K562 (cell line): ENCODE data around the gene ZC3H18. TPM values are rescaled to one million over a fixed set of nuclear protein-coding genes. Genes with fewer than 3 reads are reported as not detected.

ENCODE experiments used
- ATAC-seq: fragments of 200-7000 bp; cut with Tn5 transposase; 3 replicates; pipeline ENCODE4 v1.9.1; 2020; ENCODE audit warnings: moderate library complexity
- BruUV-seq: library from RNA; stranded (reverse); fragments of 400-500 nt; replicated peaks from 2 replicates; lab custom pipeline; 2021; lab: Mats Ljungman, UMichigan
- CTCF ChIA-PET: fragments of 300-600 bp; formaldehyde crosslinking; extraction: SDS; loops from one replicate; lab custom pipeline; 2021; ENCODE audit warnings: low intra/inter-chr PET ratio; lab: Yijun Ruan, JAX
- POLR2A ChIA-PET: fragments of 300-600, 350-650 bp; sonication (Branson Sonifier 250); formaldehyde crosslinking; extraction: SDS; loops from one replicate; lab custom pipeline; 2021; ENCODE audit warnings: antibody characterized with exemption, inconsistent platforms; lab: Yijun Ruan, JAX
- DNase-seq, 4 experiments: peaks; one replicate each; pipeline versions ENCODE4 v3.0.0 to v3.0.0-alpha.2; 2011 to 2018; ENCODE audit warnings: low spot score in 3 of 4, mixed read lengths in 3 of 4; ENCODE audit errors: extremely low read depth in 1 of 4
- FAIRE-seq: peaks from 2 replicates; lab custom pipeline; 2011; peaks lifted over from hg19 to GRCh38; lab: Jason Lieb, UNC
- H2AFZ ChIP-seq: 2 replicates; pipeline ENCODE4 v1.6.0; 2011; ENCODE audit warnings: low read depth, low read length, control low read depth, inconsistent platforms
- H3K27ac ChIP-seq: fragments of 200-600 bp; 3 replicates; pipeline ENCODE4 v1.8.0; 2011; ENCODE audit warnings: low read depth, mild to moderate bottlenecking, control low read depth, inconsistent platforms, low read length, moderate library complexity, mixed read lengths; ENCODE audit errors: extremely low read depth
- H3K27me3 ChIP-seq, 2 experiments: fragments of 300-600 bp in 1 of 2; 2 replicates in 1 of 2; 3 replicates in 1 of 2; pipeline versions ENCODE4 v1.6.0 to v1.8.0; 2011; ENCODE audit warnings: inconsistent platforms in 2 of 2, low read length in 2 of 2, mild to moderate bottlenecking in 1 of 2, mixed read lengths in 1 of 2, moderate library complexity in 1 of 2; ENCODE audit not compliant: control insufficient read depth in 2 of 2, insufficient read depth in 2 of 2
- H3K36me3 ChIP-seq: fragments of 300-600 bp; 3 replicates; pipeline ENCODE4 v1.8.0; 2011; ENCODE audit warnings: mild to moderate bottlenecking, low read length, inconsistent platforms; ENCODE audit not compliant: control insufficient read depth, insufficient read depth
- H3K4me1 ChIP-seq, 2 experiments: fragments of 200-600 bp in 1 of 2; replicated peaks in 1 of 2; 2 replicates in 1 of 2; 3 replicates in 1 of 2; pipeline versions ENCODE4 v1.5.1 to v1.8.0; 2011; ENCODE audit warnings: inconsistent platforms in 2 of 2, low read length in 2 of 2, mild to moderate bottlenecking in 1 of 2, mixed read lengths in 1 of 2, moderate library complexity in 1 of 2; ENCODE audit not compliant: control insufficient read depth in 2 of 2, insufficient read depth in 2 of 2
- H3K4me2 ChIP-seq: 2 replicates; pipeline ENCODE4 v1.6.1; 2011; ENCODE audit warnings: low read length, control low read depth, inconsistent platforms, mixed read lengths; ENCODE audit not compliant: insufficient read depth
- H3K4me3 ChIP-seq: fragments of 200-600 bp; sonication (generic), shearing (Covaris generic); 2 replicates; pipeline ENCODE4 v1.5.1; 2016; ENCODE audit warnings: control low read depth, inconsistent platforms
- H3K79me2 ChIP-seq: fragments of 200-600 bp; 3 replicates; pipeline ENCODE4 v1.8.0; 2011; ENCODE audit warnings: low read length, inconsistent platforms; ENCODE audit not compliant: control insufficient read depth, insufficient read depth
- H3K9ac ChIP-seq, 2 experiments: 2 replicates each; pipeline versions ENCODE4 v1.6.0 to v1.6.1; 2011; ENCODE audit warnings: low read depth in 2 of 2, low read length in 2 of 2, control low read depth in 1 of 2, inconsistent platforms in 1 of 2, mild to moderate bottlenecking in 1 of 2, mixed read lengths in 1 of 2; ENCODE audit not compliant: insufficient read depth in 1 of 2
- H3K9me1 ChIP-seq: one replicate; pipeline ENCODE4 v1.6.0; 2011; ENCODE audit warnings: inconsistent platforms, mild to moderate bottlenecking, low read length, moderate library complexity; ENCODE audit not compliant: control insufficient read depth, insufficient read depth
- H3K9me3 ChIP-seq: replicated peaks from 2 replicates; pipeline ENCODE4 v1.5.1; 2011; ENCODE audit warnings: low read depth, low read length, inconsistent platforms; ENCODE audit not compliant: control insufficient read depth, insufficient read depth
- H4K20me1 ChIP-seq: replicated peaks from 2 replicates; pipeline ENCODE4 v1.6.1; 2011; ENCODE audit warnings: low read length, inconsistent platforms, mixed read lengths; ENCODE audit not compliant: control insufficient read depth, insufficient read depth
- E2F4 ChIP-seq: sonication (generic); formaldehyde crosslinking; IDR thresholded peaks from 2 replicates; pipeline ENCODE4 v1.8.0; 2022; ENCODE audit warnings: mild to moderate bottlenecking, low read depth, missing genetic modification reagents
- ZBTB33 ChIP-seq: sonication (generic); formaldehyde crosslinking; IDR thresholded peaks from 2 replicates; pipeline ENCODE4 v1.8.1; 2023; ENCODE audit warnings: mild to moderate bottlenecking, missing genetic modification reagents
- WGBS: fragments of 100-300 bp; shearing (Covaris generic); methylation state at CpG from one replicate; pipeline ENCODE4 v1.1.6; 2016; ENCODE audit warnings: low coverage, mixed read lengths; ENCODE audit not compliant: insufficient coverage; ENCODE audit errors: missing lambda C conversion rate; 5-methylcytosine and 5-hydroxymethylcytosine counted together
- in situ Hi-C: fragments of 300-500 bp; cut with MboI; formaldehyde crosslinking; loops from 4 replicates; pipeline ENCODE4 v1.15.0; 2018; ENCODE audit warnings: inconsistent platforms, mixed read lengths
- intact Hi-C: fragments of 100-400 bp; cut with micrococcal nuclease; formaldehyde crosslinking; loops from 2 replicates; pipeline ENCODE4 v1.14.2; 2022
- polyA plus RNA-seq, 8 experiments: library from polyadenylated mRNA; depleted of rRNA in 4 of 8; stranded (reverse) in 5 of 8; unstranded in 3 of 8; fragments of >200 nt; fragmentation: Nextera tagmentation in 2 of 8; fragmentation: Illumina TruSeq in 1 of 8; extraction: Ambion mirVana in 2 of 8; extraction: Trizol in 1 of 8; gene quantifications; 2 replicates each; pipeline versions ENCODE4 v1.2.1 to v1.2.3, GENCODE V29; 2011 to 2014; ENCODE audit warnings: inconsistent platforms in 1 of 8, missing spikeins in 1 of 8
- total RNA-seq, 7 experiments: library from RNA; depleted of rRNA in 6 of 7; stranded (reverse); fragments of >200 nt in 6 of 7; fragmentation: Illumina TruSeq in 2 of 7; extraction: Trizol in 2 of 7; gene quantifications; 2 replicates each; pipeline versions ENCODE4 v1.2.1 to v1.2.3, GENCODE V29; 2011 to 2021; ENCODE audit warnings: low replicate concordance in 1 of 7

The ZC3H18 gene
- total and polyA plus RNA-seq, 9 of the 15 experiments (the other 6 are each of a cell fraction or from before 2014, with no cell fraction given) = 1.7 to 88.7 (median 26.9) TPM

- Histone ChIP-seq H3K9me1 (no peaks in the 10 kb centered on the region), H3K79me2 (no peaks in the 10 kb centered on the region), H3K9ac (peak overlapping the region in 1 of 2 experiments; percentile 88; a peak in 2 of 4 replicates), H4K20me1 (no peaks in the 10 kb centered on the region; the same call in 1 of the 2 replicates), H3K4me2 (peak overlapping the region; percentile 2; the same call in 1 of the 2 replicates), H2AFZ (peak overlapping the region; percentile 26), H3K36me3 (no peaks in the 10 kb centered on the region), H3K4me3 (no peak overlapping the region), H3K4me1 (peaks cover 25 to 53% of the 10 kb centered on the region in 2 experiments), H3K9me3 (peaks cover 6% of the 10 kb centered on the region), H3K27me3 (peaks cover 7 to 18% of the 10 kb centered on the region in 2 experiments; a peak in 3 of 5 replicates)
- ChIA-PET CTCF (no interaction called here), POLR2A (no interaction called here)
- in situ Hi-C loops = no loop called here
- WGBS = 53% methylated on average over 10 of the region's 10 CpGs
- BruUV-seq = no TSS peak
- peak in 1 of 4 experiments; percentile 26 for DNase-seq
- intact Hi-C loops = no loop called here
- TF ChIP-seq E2F4 (CRISPR knock-in tag) (no peak), ZBTB33 (CRISPR knock-in tag) (peak; percentile 45; the same call in 1 of the 2 replicates)
- TF ChIP-seq, all 486 proteins: peak for 1
- H3K27ac ChIP-seq = no peak overlapping the region
- FAIRE-seq (no peak), ATAC-seq (no peak)
Observed at GRCh38 chr16:88552166-88552565, 18.0 kb upstream of the ZC3H18 start.
